GM23248 (cell line): ENCODE data around the gene SIK1.
"Not testable (repeated sequence)": the region's sequence is repeated elsewhere in the genome, so short reads cannot be mapped to it uniquely, and the experiment has no call there.

Experiments used
- EZH2 ChIP-seq: fragments of 200-600 bp; sonication (generic); IDR thresholded peaks from 2 replicates; pipeline ENCODE4 v1.6.1; 2018; ENCODE audit warnings: antibody characterized with exemption, mild to moderate bottlenecking; ENCODE audit not compliant: insufficient read depth, poor library complexity, severe bottlenecking
- EZH2phosphoT487 ChIP-seq: fragments of 200-600 bp; sonication (generic); IDR thresholded peaks from 2 replicates; pipeline ENCODE4 v1.6.1; 2018; ENCODE audit warnings: antibody characterized with exemption, moderate library complexity, mild to moderate bottlenecking, low read depth; ENCODE audit not compliant: insufficient read depth

DNA sequence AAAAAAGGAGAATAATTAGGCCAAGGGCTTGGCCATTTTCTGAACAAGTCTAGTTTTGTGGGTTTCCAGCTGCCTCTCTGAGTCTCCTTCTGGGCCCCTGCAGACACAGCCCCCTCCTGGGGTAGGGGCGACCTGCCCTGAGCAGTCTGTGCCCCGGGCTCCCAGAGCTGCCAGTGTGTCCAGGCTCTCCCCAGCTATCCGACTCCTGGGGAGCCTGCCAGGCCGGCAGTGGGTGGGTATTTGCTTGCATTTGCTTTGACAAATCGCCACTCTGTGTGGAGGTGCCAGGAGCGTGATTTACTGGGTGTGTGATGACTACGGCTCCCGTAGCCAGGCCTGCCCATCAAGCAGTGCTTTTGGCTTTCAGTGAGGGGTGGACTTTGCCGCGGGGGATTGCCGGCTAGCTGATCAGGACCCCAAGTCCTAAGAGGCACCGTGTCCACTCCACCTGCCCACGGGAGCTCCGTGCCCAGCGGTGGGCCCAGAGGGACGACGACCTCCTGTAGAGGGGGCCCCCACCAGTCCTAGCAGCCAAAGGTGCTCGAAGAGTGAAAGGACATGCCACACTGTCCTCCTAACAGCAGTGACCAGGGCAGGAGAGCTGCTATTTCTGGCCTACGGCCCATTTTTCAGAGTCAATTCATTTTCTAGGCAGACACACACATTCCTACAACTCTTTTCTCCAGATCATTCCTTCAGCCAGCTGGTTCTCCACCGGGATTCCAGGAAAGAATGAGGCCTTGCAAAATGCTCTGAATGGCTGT is 36.7 kb upstream of the SIK1 start:
- TF ChIP-seq EZH2, EZH2phosphoT487: not testable (repeated sequence)
